GM23338 (cell line): ENCODE data around the gene GPRIN1.

Experiments
- CREB1 ChIP-seq: fragments of 250-450 bp; sonication (Bioruptor Pico); IDR thresholded peaks from 2 replicates; pipeline ENCODE4 v1.5.0; 2020; ENCODE audit warnings: low read depth, mild to moderate bottlenecking, moderate library complexity
- EZH2 ChIP-seq: fragments of 200-600 bp; sonication (generic); IDR thresholded peaks from one replicate; pipeline ENCODE4 v1.8.0; 2017; ENCODE audit warnings: antibody characterized with exemption, mild to moderate bottlenecking, low read depth; ENCODE audit not compliant: unreplicated experiment
- POLR2AphosphoS5 ChIP-seq: IDR thresholded peaks from 2 replicates; pipeline ENCODE4 v1.6.1; 2016; ENCODE audit warnings: antibody characterized with exemption, low read depth
- TF ChIP-seq, protein P1 (sequence below), 2 experiments: fragments of 200-600 bp in 1 of 2; sonication (generic) in 1 of 2; conservative IDR thresholded peaks; 2 replicates each; pipeline versions ENCODE4 v1.5.1 to v1.6.1; 2016 to 2017; ENCODE audit warnings: antibody characterized with exemption in 2 of 2, low read depth in 2 of 2, mild to moderate bottlenecking in 2 of 2, moderate library complexity in 1 of 2
- TF ChIP-seq, protein P2 (sequence below): IDR thresholded peaks from one replicate; pipeline ENCODE4 v1.6.1; 2018; ENCODE audit warnings: antibody characterized with exemption; ENCODE audit not compliant: unreplicated experiment

DNA sequence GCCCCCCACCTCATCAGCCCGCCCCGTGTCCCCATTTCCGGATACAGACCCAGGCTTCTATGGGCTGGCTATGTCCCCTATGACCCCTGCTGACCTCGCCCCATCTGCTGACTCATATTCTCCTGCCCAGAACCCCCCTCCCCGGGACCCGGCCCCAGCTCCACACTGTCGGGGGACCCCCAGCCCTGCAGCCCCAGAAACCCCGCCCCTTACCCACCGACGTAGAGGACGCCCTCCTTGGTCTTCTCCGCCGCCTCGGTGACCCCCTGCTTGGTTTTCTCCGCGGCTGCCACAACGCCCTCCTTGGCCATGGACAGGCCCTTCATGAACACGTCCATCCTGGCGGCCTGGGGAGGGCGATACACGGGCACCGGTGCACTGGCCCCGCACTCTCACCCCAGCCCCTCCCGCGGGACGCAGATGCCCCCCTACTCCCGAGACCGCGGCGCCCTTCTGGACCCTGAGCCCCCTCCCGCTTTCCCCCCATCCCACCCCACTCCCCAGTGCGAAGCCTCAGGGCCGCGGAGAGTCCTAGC lies 19.4 kb upstream of the GPRIN1 start:
- TF ChIP-seq, protein P1, sequence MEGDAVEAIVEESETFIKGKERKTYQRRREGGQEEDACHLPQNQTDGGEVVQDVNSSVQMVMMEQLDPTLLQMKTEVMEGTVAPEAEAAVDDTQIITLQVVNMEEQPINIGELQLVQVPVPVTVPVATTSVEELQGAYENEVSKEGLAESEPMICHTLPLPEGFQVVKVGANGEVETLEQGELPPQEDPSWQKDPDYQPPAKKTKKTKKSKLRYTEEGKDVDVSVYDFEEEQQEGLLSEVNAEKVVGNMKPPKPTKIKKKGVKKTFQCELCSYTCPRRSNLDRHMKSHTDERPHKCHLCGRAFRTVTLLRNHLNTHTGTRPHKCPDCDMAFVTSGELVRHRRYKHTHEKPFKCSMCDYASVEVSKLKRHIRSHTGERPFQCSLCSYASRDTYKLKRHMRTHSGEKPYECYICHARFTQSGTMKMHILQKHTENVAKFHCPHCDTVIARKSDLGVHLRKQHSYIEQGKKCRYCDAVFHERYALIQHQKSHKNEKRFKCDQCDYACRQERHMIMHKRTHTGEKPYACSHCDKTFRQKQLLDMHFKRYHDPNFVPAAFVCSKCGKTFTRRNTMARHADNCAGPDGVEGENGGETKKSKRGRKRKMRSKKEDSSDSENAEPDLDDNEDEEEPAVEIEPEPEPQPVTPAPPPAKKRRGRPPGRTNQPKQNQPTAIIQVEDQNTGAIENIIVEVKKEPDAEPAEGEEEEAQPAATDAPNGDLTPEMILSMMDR (conservative IDR thresholded peaks at IDR 0.05; ENCODE audit: low read depth in 2 of 2): no peak
- TF ChIP-seq EZH2 (no peak), CREB1 (CRISPR knock-in tag) (no peak), POLR2AphosphoS5 (no peak)
- TF ChIP-seq, protein P2, sequence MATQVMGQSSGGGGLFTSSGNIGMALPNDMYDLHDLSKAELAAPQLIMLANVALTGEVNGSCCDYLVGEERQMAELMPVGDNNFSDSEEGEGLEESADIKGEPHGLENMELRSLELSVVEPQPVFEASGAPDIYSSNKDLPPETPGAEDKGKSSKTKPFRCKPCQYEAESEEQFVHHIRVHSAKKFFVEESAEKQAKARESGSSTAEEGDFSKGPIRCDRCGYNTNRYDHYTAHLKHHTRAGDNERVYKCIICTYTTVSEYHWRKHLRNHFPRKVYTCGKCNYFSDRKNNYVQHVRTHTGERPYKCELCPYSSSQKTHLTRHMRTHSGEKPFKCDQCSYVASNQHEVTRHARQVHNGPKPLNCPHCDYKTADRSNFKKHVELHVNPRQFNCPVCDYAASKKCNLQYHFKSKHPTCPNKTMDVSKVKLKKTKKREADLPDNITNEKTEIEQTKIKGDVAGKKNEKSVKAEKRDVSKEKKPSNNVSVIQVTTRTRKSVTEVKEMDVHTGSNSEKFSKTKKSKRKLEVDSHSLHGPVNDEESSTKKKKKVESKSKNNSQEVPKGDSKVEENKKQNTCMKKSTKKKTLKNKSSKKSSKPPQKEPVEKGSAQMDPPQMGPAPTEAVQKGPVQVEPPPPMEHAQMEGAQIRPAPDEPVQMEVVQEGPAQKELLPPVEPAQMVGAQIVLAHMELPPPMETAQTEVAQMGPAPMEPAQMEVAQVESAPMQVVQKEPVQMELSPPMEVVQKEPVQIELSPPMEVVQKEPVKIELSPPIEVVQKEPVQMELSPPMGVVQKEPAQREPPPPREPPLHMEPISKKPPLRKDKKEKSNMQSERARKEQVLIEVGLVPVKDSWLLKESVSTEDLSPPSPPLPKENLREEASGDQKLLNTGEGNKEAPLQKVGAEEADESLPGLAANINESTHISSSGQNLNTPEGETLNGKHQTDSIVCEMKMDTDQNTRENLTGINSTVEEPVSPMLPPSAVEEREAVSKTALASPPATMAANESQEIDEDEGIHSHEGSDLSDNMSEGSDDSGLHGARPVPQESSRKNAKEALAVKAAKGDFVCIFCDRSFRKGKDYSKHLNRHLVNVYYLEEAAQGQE: no peak
